GM12878 (cell line): ENCODE results near the gene KRT222. TPM values are rescaled to one million over a fixed set of nuclear protein-coding genes. Genes with fewer than 3 reads are reported as not detected.
A peak's percentile ranks its signal among the peaks of the same experiment; 100 is the strongest.

ENCODE experiments used
- ATAC-seq: fragments of 200-7000 bp; cut with Tn5 transposase; 3 replicates; pipeline ENCODE4 v1.9.1; 2020; ENCODE audit warnings: mild to moderate bottlenecking, moderate library complexity
- BruUV-seq: library from RNA; stranded (reverse); fragments of 400-500 nt; replicated peaks from 2 replicates; lab custom pipeline; 2021; lab: Mats Ljungman, UMichigan
- CTCF ChIA-PET: fragments of 300-600 bp; sonication (Branson Sonifier 250); formaldehyde crosslinking; extraction: SDS; loops from one replicate; lab custom pipeline; 2021; ENCODE audit warnings: inconsistent platforms; lab: Yijun Ruan, JAX
- POLR2A ChIA-PET: fragments of 350-600 bp; formaldehyde crosslinking; extraction: SDS; loops from one replicate; lab custom pipeline; 2021; ENCODE audit warnings: inconsistent platforms; lab: Charles Lee
- RAD21 ChIA-PET: fragments of 300-600 bp; sonication (Branson Sonifier 250); formaldehyde crosslinking; loops from one replicate; lab custom pipeline; 2023; ENCODE audit warnings: antibody characterized with exemption; ENCODE audit not compliant: unreplicated experiment; lab: Charles Lee
- SMC1A ChIA-PET: fragments of 300-600 bp; sonication (Branson Sonifier 250); formaldehyde crosslinking; loops from one replicate; lab custom pipeline; 2023; ENCODE audit not compliant: unreplicated experiment, uncharacterized antibody; lab: Charles Lee
- DNase-seq: peaks from one replicate; pipeline ENCODE4 v3.0.0-alpha.2; 2011; ENCODE audit warnings: low read depth, low spot score
- FAIRE-seq: peaks from 3 replicates; lab custom pipeline; 2011; peaks lifted over from hg19 to GRCh38; lab: Jason Lieb, UNC
- H2AFZ ChIP-seq: 2 replicates; pipeline ENCODE4 v1.6.0; 2011; ENCODE audit warnings: low read depth, low read length, control low read depth; ENCODE audit not compliant: control insufficient read depth
- H3K27ac ChIP-seq: 2 replicates; pipeline ENCODE4 v1.5.1; 2011; ENCODE audit warnings: control low read depth; ENCODE audit not compliant: control insufficient read depth, insufficient read depth
- H3K27me3 ChIP-seq, 2 experiments: replicated peaks in 1 of 2; 2 replicates each; pipeline versions ENCODE4 v1.6.0 to v1.6.1; 2011; ENCODE audit warnings: low read length in 1 of 2; ENCODE audit not compliant: control insufficient read depth in 2 of 2, insufficient read depth in 2 of 2
- H3K36me3 ChIP-seq, 2 experiments: 2 replicates each; pipeline ENCODE4 v1.5.1; 2011; ENCODE audit warnings: low read length in 1 of 2; ENCODE audit not compliant: control insufficient read depth in 2 of 2, insufficient read depth in 2 of 2
- H3K4me1 ChIP-seq: 2 replicates; pipeline ENCODE4 v1.6.1; 2011; ENCODE audit warnings: mild to moderate bottlenecking, low read length, moderate library complexity, mixed read lengths; ENCODE audit not compliant: control insufficient read depth, insufficient read depth
- H3K4me2 ChIP-seq: 2 replicates; pipeline ENCODE4 v1.6.0; 2011; ENCODE audit warnings: control low read depth; ENCODE audit not compliant: control insufficient read depth, insufficient read depth
- H3K4me3 ChIP-seq: fragments of 200-600 bp; sonication (generic); 2 replicates; pipeline ENCODE4 v1.5.1; 2016
- H3K79me2 ChIP-seq: 2 replicates; pipeline ENCODE4 v1.6.0; 2011; ENCODE audit warnings: low read length; ENCODE audit not compliant: control insufficient read depth, insufficient read depth
- H3K9ac ChIP-seq: 2 replicates; pipeline ENCODE4 v1.8.0; 2011; ENCODE audit warnings: low read length, control low read depth, mixed read lengths; ENCODE audit not compliant: control insufficient read depth, insufficient read depth
- H3K9me3 ChIP-seq: replicated peaks from 3 replicates; pipeline ENCODE4 v1.5.1; 2011; ENCODE audit warnings: mild to moderate bottlenecking, low read length; ENCODE audit not compliant: control insufficient read depth, insufficient read depth
- H4K20me1 ChIP-seq: 2 replicates; pipeline ENCODE4 v1.6.0; 2011; ENCODE audit not compliant: control insufficient read depth, insufficient read depth
- ZBTB11 ChIP-seq: fragments of 450-650 bp; formaldehyde crosslinking; IDR thresholded peaks from 2 replicates; pipeline ENCODE4 v1.5.0; 2022; ENCODE audit warnings: mild to moderate bottlenecking, missing genetic modification characterization
- WGBS: methylation state at CpG from one replicate; pipeline ENCODE4 v1.1.6; 2016; ENCODE audit warnings: low lambda C conversion rate; ENCODE audit not compliant: insufficient replicate concordance, insufficient coverage; ENCODE audit errors: missing lambda C conversion rate; 5-methylcytosine and 5-hydroxymethylcytosine counted together
- in situ Hi-C: fragments of 300-500 bp; cut with MboI; formaldehyde crosslinking; loops from 9 replicates; pipeline ENCODE4 v1.14.3; 2018; ENCODE audit warnings: mixed read lengths
- intact Hi-C: fragments of 100-400 bp; cut with micrococcal nuclease; formaldehyde crosslinking; loops from one replicate; pipeline ENCODE4 v1.14.2; 2022; ENCODE audit not compliant: unreplicated experiment
- polyA plus RNA-seq, 11 experiments: library from polyadenylated mRNA; depleted of rRNA in 4 of 11; unstranded in 6 of 11; stranded (reverse) in 5 of 11; fragments of >200 nt; fragmentation: Nextera tagmentation in 4 of 11; fragmentation: Illumina TruSeq in 1 of 11; extraction: Ambion mirVana in 4 of 11; extraction: Trizol in 1 of 11; gene quantifications; 1 replicate in 1 of 11; 2 replicates in 10 of 11; pipeline versions ENCODE4 v1.2.1 to v1.2.3, GENCODE V29; 2011 to 2016; ENCODE audit warnings: inconsistent platforms in 2 of 11, missing spikeins in 2 of 11, low read depth in 1 of 11
- total RNA-seq, 4 experiments: library from RNA; depleted of rRNA in 3 of 4; stranded (reverse); fragments of >200 nt in 3 of 4; fragmentation: Illumina TruSeq in 1 of 4; extraction: Trizol in 1 of 4; gene quantifications; 2 replicates each; pipeline versions ENCODE4 v1.2.1 to v1.2.3, GENCODE V29; 2013 to 2021
- TF ChIP-seq, protein P1 (sequence below): fragments of 450-650 bp; IDR thresholded peaks from 2 replicates; pipeline ENCODE4 v1.6.1; 2016; ENCODE audit warnings: mild to moderate bottlenecking

The KRT222 gene
- total and polyA plus RNA-seq, 10 of the 15 experiments (the other 5 are each of a cell fraction or from before 2014, with no cell fraction given), result 0.21 to 6.4 (median 0.54) TPM; not detected in 1

- Histone ChIP-seq H4K20me1 (no peaks in the 10 kb centered on the region), H3K79me2 (no peaks in the 10 kb centered on the region), H3K36me3 (no peaks in the 10 kb centered on the region), H2AFZ (no peak overlapping the region), H3K9ac (no peak overlapping the region), H3K4me3 (no peak overlapping the region), H3K27me3 (no peaks in the 10 kb centered on the region), H3K4me2 (no peak overlapping the region), H3K9me3 (no peaks in the 10 kb centered on the region), H3K4me1 (peaks cover 26% of the 10 kb centered on the region), H3K27ac (no peak overlapping the region)
- BruUV-seq, result no TSS peak
- POLR2A ChIA-PET, result interaction anchor here (1.2 to 7.9 kb wide), 5 partner anchors 13 to 77 kb away, joined by 3 to 117 read pairs (median 39); partner anchors contain the start of gene CCR7
- CTCF ChIA-PET, result interaction anchor here (0.8 to 11.9 kb wide), 20 partner anchors 8 to 1049 kb away, joined by 3 to 193 read pairs (median 16); partner anchors contain the start of gene IGFBP4
- no peak for TF ChIP-seq ZBTB11
- TF ChIP-seq, protein P1, sequence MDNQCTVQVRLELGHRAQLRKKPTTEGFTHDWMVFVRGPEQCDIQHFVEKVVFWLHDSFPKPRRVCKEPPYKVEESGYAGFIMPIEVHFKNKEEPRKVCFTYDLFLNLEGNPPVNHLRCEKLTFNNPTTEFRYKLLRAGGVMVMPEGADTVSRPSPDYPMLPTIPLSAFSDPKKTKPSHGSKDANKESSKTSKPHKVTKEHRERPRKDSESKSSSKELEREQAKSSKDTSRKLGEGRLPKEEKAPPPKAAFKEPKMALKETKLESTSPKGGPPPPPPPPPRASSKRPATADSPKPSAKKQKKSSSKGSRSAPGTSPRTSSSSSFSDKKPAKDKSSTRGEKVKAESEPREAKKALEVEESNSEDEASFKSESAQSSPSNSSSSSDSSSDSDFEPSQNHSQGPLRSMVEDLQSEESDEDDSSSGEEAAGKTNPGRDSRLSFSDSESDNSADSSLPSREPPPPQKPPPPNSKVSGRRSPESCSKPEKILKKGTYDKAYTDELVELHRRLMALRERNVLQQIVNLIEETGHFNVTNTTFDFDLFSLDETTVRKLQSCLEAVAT, result peak; percentile 66
- FAIRE-seq (no peak), ATAC-seq (no peak), DNase-seq (no peak)
- WGBS, result 60% methylated on average over 3 of the region's 3 CpGs
- in situ Hi-C loops (loop anchor here (5.0 to 10.0 kb wide), 2 partner anchors 186 to 1048 kb away; no protein-coding TSS in a partner anchor), intact Hi-C loops (loop anchor here (5.0 kb wide), 3 partner anchors 259 to 1051 kb away; no protein-coding TSS in a partner anchor)
- SMC1A ChIA-PET, result interaction anchor here (1.0 to 8.9 kb wide), 20 partner anchors 8 to 1049 kb away, joined by 3 to 175 read pairs (median 6); partner anchors contain the start of genes CCR7, IGFBP4 and SMARCE1
- RAD21 ChIA-PET, result interaction anchor here (1.3 to 7.9 kb wide), 11 partner anchors 10 to 1046 kb away, joined by 3 to 229 read pairs (median 24); no protein-coding TSS in a partner anchor
Observed at GRCh38 chr17:40616592-40616991, 48.4 kb downstream of the KRT222 start.
